Chondrocyte (in vitro differentiated cells): ENCODE measurements around the gene ITGA2B. TPM values are rescaled to one million over a fixed set of nuclear protein-coding genes. Genes with fewer than 3 reads are reported as not detected.

Experiments used
- DNase-seq: peaks from one replicate; pipeline ENCODE4 v3.0.0; 2021; ENCODE audit warnings: mixed read lengths, low spot score
- H3K27ac Mint-ChIP-seq: one replicate; pipeline ENCODE4 v1.8.0; 2021; ENCODE audit warnings: mild to moderate bottlenecking, moderate library complexity, mixed read lengths; ENCODE audit not compliant: unreplicated experiment
- H3K27me3 Mint-ChIP-seq: 2 replicates; pipeline ENCODE4 v1.8.0; 2021; ENCODE audit warnings: low read depth, mixed read lengths
- H3K36me3 Mint-ChIP-seq: 2 replicates; pipeline ENCODE4 v1.8.0; 2021; ENCODE audit warnings: low read depth, mixed read lengths
- H3K4me1 Mint-ChIP-seq: 2 replicates; pipeline ENCODE4 v1.8.0; 2021; ENCODE audit warnings: low read depth, mild to moderate bottlenecking, mixed read lengths
- H3K4me3 Mint-ChIP-seq: one replicate; pipeline ENCODE4 v1.8.0; 2021; ENCODE audit warnings: mild to moderate bottlenecking, moderate library complexity, mixed read lengths; ENCODE audit not compliant: unreplicated experiment
- H3K9me3 Mint-ChIP-seq: 2 replicates; pipeline ENCODE4 v1.8.0; 2021; ENCODE audit warnings: low read depth, mixed read lengths
- total RNA-seq: library from RNA; stranded (reverse); gene quantifications from 3 replicates; pipeline ENCODE4 v1.2.1, GENCODE V29; 2021
- TF ChIP-seq, protein P1 (sequence below): fragments of 200-600 bp; sonication (generic); IDR thresholded peaks from 2 replicates; pipeline ENCODE4 v1.5.0; 2021; ENCODE audit warnings: antibody characterized with exemption, mild to moderate bottlenecking, moderate library complexity

Gene ITGA2B
- total RNA-seq, 1 donor from 2014 or later, result 2.2 TPM

DNA sequence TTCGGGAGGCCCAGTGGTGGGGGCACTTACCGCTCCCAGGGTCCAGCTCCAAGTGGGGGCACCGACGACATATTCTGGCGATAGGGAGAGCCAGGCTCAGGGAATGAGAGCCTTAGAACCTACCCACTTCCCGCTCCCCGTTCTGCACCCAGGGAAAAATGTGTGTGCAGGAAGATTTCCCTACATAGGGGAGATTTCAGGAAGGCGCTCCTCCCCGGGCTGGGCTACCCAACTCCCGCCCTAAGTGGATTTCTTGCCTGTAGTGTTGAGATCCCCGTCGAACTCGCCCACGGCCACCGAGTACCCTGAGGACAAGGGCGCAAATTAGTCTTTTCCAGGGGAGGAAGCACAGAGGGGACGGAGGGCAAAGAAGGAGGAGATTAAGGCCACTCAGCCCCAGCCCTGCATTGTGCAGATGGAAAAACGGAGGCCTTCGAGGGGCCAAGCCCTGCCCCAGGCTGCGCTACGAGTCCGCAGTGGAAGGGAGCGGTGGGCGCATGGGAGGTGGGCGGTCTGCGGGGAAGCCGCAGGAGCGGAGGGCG lies 5.1 kb downstream of the ITGA2B start:
- DNase-seq, result peak; percentile 47
- Mint-ChIP-seq H3K4me1 (peaks cover 10% of the 10 kb centered on the region), H3K27me3 (no peaks in the 10 kb centered on the region), H3K27ac (no peak overlapping the region), H3K9me3 (no peaks in the 10 kb centered on the region), H3K36me3 (peaks cover under 1% of the 10 kb centered on the region), H3K4me3 (peak overlapping the region; percentile 74)
- TF ChIP-seq, protein P1, sequence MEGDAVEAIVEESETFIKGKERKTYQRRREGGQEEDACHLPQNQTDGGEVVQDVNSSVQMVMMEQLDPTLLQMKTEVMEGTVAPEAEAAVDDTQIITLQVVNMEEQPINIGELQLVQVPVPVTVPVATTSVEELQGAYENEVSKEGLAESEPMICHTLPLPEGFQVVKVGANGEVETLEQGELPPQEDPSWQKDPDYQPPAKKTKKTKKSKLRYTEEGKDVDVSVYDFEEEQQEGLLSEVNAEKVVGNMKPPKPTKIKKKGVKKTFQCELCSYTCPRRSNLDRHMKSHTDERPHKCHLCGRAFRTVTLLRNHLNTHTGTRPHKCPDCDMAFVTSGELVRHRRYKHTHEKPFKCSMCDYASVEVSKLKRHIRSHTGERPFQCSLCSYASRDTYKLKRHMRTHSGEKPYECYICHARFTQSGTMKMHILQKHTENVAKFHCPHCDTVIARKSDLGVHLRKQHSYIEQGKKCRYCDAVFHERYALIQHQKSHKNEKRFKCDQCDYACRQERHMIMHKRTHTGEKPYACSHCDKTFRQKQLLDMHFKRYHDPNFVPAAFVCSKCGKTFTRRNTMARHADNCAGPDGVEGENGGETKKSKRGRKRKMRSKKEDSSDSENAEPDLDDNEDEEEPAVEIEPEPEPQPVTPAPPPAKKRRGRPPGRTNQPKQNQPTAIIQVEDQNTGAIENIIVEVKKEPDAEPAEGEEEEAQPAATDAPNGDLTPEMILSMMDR, result no peak

DNA sequence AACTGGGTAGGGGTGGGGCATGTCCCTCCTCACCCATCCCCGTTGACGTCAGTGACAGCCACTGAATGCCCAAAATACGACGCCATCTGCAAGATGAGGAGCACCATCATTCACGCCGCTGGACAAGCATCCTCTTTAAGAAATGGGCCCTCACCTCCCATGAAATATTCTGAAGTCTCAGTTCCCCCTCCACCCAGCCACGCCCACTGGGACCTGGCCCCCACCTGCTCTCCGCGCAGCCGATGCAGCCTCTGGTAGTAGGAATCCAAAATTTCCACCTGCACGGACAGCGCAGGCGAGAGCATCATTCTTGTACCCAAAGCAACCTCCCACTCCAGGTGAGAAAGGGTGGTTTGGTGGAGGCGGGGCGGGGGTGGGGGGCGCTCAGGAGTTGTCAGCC lies 5.6 kb downstream of the ITGA2B start:
- Mint-ChIP-seq H3K9me3 (no peaks in the 10 kb centered on the region), H3K36me3 (no peaks in the 10 kb centered on the region), H3K4me1 (peaks cover 10% of the 10 kb centered on the region), H3K27me3 (no peaks in the 10 kb centered on the region), H3K4me3 (no peak overlapping the region), H3K27ac (no peak overlapping the region)
- peak; percentile 48 for DNase-seq
- TF ChIP-seq, protein P1, result no peak

DNA sequence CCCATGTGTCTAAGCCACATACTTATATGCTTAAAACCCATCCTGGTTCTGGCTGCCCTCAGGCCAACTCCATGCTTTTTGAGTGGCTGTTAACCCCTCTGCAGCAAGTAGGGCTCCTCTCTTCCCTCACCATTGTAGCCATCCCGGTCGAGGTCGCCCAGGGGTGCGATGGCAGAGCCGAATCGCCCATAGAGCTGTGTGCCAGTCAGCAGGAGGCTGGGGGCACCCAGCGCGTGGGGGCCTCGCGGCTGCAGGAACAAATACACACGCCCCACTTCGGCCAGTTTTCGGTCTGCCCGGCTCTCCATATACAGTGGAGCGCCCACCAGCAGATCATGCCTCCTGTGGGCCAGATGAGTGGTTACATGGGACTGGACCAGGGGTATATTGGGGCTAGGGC lies 6.1 kb downstream of the ITGA2B start:
- H3K4me3 Mint-ChIP-seq, result no peak overlapping the region
- peak; percentile 85 for DNase-seq

DNA sequence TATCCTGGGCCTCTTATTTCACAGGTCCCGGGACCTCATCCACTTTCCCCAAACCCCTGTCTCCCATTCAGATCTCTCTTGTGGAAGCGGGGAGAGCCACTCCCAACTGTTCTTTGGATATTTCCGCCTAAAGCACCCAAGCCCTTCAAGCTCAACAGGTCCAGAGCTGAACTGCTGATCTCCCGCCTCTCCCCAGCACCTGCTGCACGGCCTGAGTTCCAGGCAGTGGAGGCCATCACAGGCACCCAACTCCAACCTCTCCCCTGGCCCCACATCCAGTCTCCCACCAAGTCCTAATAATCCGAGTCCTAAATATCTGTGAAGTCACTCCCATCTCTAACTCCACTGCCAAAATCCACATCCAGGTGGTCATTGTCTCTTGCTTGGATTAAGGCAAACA lies 6.5 kb downstream of the ITGA2B start:
- Mint-ChIP-seq H3K36me3 (no peaks in the 10 kb centered on the region), H3K4me3 (no peak overlapping the region), H3K27ac (no peak overlapping the region), H3K9me3 (no peaks in the 10 kb centered on the region), H3K27me3 (peaks cover 2% of the 10 kb centered on the region), H3K4me1 (peaks cover 10% of the 10 kb centered on the region)
- TF ChIP-seq, protein P1, result no peak
- peak; percentile 53 for DNase-seq

More for the DNA sequence above, 6.1 kb downstream of the ITGA2B start:
- Mint-ChIP-seq H3K27me3 (peaks cover 2% of the 10 kb centered on the region), H3K27ac (no peak overlapping the region), H3K9me3 (no peaks in the 10 kb centered on the region), H3K36me3 (no peaks in the 10 kb centered on the region), H3K4me1 (peaks cover 10% of the 10 kb centered on the region)
- TF ChIP-seq, protein P1, result no peak

DNA sequence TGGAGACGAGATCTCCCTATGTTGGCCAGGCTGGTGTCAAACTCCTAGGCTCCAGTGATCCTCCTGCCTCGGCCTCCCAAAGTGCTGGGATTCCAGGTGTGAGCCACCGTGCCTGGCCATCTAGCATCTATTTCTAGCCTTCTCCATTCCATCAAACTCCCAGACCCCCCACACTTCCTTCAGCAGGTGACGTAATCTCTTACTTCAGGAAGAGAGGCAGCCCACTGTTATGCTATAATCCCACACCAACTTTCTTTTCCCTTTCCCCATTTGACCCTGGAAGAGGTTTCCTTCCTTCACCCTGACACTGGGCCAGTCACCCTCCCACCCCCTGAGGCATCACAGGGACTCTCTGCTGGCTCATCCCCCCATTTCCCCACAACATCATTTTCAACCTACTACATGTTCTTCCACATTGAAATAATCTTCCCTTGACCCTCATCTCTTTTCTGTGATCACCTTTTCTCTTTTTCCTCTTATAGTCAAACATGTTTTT lies 7.6 kb downstream of the ITGA2B start:
- no peaks in the 10 kb centered on the region for H3K36me3 Mint-ChIP-seq
- no peak overlapping the region for H3K27ac Mint-ChIP-seq
- peaks cover 10% of the 10 kb centered on the region for H3K4me1 Mint-ChIP-seq
- peaks cover 2% of the 10 kb centered on the region for H3K27me3 Mint-ChIP-seq
- H3K9me3 Mint-ChIP-seq, result no peaks in the 10 kb centered on the region
- DNase-seq, result no peak
- TF ChIP-seq, protein P1, result no peak
- H3K4me3 Mint-ChIP-seq, result no peak overlapping the region
